HG02870 (cell line): ENCODE data around the gene NUP42.

ENCODE experiments used
- ATAC-seq: cut with Tn5 transposase; IDR thresholded peaks from one replicate; pipeline ENCODE4 v1.9.1; 2021; ENCODE audit warnings: mild to moderate bottlenecking, moderate library complexity; ENCODE audit not compliant: unreplicated experiment

NUP42 gene

DNA sequence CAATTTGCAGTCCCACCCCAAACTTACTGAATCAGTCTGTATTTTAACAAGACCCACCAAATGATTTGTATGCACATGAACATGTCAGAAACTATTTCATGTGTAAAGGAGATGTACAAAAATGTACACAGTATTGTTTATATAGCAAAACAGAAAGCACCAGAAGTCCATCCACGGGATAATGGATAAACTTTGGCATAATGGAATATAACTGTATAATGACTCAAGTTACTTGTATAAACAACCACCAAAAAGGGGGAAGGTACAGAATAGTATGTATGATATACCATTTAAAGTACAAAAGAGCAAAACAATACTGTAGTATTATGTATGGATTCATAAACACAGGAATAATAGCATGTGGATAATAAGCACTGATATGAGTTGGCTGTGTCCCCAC is 22.4 kb downstream of the NUP42 start:
- ATAC-seq: no peak

DNA sequence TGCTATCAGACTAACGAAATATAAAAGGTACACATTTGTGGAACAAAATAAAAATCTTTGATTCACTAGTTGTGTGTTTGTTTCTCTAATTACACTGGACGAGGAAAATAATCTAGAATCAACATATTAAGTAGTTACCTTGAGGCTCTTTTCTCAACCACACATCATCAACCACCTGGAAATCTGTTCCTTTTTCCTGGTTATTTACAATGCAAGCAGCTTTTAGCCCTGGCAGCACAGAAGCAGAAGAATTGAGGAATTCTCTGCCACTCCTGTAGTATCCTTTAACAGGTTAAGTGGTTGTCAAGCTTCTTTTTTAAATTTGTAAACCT is 23.7 kb downstream of the NUP42 start:
- ATAC-seq: no peak

DNA sequence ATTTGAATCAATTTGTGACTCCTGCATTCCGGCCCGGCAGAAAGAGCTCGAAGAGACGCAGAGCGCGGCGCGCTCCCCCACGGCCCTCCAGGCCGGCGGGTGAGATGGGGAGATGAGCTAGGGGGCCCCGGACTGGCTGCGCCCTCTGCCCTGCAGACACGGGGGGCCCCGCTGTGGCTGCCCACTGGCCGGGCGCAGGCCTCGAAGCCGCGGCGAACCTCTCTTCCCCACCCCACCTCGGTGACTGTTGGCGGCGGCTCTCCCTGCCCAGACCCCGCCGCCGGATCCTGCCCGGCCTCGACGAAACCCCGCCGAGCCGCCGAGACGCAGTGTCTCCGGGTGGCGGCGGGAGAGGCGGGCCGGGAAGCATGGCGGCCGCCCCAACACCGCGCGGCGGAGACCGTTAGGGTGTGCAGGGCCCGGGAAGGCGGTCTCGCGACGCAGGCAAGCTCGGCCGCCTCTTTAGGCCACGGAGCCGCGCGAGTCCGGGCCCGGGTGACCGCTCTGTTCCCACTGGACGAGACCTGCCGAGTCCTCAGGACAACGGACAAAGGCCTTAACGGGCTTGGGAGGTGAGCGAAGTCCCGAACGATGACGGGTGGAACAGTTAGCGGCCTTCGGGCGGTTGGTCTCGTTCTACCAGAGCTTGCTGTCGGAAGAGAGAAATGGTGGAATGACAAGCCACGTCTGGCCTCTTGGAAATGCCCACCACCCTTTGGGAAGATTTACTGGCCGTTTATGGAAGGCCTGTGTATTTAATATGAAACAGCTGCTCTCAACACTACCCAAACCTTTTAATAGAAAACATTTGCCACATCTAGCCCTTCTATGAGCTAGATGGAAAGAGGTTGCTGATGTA is 24.3 kb downstream of the NUP42 start:
- peak; percentile 67 for ATAC-seq

DNA sequence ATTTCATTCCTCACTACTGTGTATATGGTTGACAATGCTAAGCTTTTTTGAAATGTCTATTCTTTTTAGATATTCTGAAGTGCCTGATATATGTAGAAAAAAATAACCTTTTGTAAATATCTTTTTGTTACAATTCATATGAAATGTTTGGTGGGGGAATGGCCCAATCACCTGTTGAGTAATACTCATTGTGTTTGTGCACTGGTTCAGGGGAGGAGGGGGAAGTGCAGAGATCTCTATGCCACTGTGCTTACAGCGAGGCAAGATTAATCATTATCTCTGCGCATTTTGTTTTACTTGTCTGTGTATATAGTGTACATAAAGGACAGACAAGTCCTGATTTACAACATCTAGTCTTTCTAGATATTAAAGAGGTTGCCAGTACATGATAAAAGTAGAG is 25.2 kb downstream of the NUP42 start:
- no peak for ATAC-seq

DNA sequence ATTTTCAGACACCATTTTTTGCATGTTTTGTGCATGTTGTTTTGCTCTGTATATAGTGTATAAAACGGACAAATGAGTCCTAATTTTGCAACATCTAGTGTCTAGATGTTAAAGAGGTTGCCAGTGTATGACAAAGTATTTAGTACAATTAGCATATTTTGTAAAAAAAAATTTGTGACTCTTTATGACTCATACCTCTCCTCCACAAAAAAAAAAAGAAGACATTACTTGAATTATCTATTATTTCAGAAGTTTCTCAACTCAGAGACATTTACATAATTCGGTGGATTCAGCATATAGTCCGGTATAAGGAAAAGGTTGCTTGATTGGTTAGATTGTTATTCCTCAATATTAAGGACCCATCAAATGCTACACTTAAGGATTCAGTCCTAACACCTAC is 26.0 kb downstream of the NUP42 start:
- ATAC-seq: no peak

DNA sequence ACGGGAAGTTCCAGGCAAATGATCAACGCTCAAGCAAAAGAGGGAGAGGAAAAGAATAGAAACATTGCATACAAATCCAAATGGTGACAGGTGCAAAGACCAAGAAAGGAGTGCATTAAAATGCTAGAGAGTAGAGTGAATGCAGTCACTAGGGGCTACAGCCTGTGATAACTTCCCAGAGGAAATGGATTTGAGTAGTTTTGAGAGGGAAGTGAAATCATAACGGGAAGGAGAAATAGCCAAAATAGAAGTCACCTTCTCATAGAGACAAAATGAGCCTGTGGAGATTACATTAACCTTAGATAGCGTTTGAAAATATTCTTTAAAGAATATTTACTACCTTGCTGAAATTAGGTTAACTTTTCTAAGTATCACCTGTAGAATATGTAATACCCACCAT is 26.5 kb downstream of the NUP42 start:
- no peak for ATAC-seq

DNA sequence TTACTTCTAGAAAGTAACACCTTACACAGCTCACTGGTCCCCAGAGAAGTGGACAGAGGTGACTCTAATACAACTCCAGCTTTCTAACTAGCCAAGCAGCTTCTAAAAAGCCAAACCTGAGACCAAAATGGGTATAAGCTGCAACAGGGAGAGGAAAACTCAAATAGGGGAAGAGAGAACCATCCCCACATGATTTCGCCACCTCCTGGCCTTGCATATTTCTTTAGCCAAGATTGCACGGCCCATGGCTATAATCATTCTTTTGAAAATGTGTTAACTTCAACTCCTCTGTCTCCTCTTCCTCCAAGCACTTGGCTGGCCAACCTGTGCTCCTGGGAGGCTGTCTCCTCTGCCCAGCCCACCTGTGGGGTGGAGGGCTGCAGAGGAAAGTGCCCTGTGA is 28.7 kb downstream of the NUP42 start:
- no peak for ATAC-seq

DNA sequence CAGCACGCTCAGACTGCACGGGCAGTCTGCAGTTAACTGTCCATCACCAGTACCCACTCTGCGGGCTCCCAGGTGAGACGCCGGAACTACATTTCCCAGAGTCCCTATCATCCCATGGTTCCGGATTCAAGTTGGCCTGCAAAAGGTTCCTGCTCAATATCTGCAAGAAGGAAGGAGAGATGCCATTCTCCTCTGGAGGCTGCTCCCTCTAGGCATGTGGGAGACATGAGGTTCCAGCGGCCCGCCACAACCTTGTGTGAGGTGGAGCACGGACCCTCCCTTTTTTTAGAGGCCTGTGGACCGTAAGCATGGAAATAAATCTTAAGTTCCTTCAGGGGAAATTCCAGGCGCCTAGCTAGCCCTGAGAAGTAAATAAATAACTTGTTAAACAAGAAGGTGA is 29.7 kb downstream of the NUP42 start:
- no peak for ATAC-seq

DNA sequence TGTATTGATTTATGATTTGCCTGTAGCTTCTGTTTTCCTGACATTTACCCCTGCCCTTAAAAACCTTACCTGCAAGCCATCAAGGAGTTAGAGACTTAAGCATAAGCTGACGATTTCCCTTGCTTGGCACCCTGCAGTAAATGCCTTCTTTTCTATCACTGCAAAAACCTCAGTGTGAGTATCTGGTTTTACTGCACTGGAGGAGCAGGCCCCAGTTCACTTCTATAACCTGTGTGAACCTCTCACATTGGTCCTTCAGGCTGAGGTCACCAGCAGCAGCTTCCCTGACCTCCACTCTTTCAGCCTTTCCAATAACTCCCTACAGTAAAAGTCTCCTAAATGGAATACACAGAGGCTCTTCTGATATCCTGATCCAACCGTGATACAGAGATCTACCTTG is 30.5 kb downstream of the NUP42 start:
- ATAC-seq: no peak

DNA sequence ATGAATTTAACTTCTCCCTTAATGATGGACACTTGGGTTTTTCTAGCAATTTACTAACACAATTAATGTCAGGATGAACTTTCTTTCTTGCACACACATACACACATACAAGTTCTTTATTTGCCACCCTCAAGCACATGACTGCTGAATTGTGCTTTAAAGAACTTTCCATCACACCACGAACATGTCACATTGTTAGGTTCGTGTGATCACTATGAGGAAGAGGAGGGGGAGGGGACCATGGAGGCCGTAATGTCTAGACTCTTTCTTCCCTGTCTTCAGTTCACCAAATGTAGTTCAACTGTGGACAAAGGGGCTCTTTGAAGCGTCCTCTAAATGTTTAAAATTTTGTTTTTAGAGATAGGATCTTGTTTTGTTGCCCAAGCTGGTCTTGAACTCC is 31.0 kb downstream of the NUP42 start:
- ATAC-seq: no peak

DNA sequence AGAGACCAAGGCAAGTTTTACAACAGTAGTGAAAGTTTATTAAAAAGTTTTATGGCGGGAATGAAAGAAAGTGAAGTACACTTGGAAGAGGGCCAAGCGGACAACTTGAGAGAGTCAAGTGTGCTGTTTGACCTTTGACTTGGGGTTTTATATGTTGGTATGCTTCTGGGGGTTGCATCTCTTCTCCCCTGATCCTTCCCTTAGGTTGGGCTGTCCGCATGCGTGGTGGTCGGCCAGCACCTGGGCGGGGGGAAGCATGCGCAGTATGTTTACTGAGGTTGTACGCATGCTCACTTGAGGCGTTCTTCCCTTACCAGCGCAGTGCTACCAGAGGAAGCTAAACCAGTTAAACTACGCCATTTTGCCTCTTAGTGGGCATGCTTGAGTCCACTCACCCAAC is 31.9 kb downstream of the NUP42 start:
- ATAC-seq: no peak

DNA sequence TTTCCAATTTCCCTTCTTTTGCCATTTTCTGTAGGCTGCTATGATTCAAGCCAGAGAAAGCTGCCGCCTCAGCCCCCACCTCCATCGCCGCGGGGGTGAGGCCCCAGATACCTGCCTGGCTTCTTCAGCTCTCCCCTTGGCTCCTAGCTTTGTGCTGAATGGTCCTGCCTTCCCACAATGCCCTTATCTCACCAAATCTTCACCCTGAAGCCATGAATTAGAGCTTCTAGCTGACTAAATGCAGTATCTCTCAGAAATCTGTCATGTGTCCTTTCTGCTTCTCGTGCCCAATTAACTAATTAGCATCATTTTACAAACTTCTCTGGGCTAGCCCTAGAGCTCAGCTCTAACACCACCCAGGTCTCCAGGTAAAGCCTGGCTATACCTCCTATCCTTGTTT is 32.6 kb downstream of the NUP42 start:
- no peak for ATAC-seq

DNA sequence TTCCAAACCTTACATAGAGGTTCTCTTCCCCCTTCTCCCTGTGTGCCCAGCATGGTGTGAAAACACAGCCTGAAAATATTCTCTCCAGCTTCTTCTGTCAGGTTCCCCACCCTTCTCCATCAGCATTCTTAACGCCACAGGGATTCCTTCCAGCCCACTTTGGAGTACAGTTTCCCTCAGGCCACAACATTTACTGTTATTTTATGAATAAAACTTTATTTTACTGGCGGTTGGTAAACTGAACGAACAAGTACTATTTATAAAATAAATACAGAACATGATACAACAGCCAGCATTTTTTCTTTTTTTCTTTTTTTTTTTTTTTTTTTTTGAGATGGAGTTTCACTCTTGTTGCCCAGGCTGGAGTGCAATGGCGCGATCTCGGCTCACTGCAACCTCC is 33.1 kb downstream of the NUP42 start:
- ATAC-seq: no peak

DNA sequence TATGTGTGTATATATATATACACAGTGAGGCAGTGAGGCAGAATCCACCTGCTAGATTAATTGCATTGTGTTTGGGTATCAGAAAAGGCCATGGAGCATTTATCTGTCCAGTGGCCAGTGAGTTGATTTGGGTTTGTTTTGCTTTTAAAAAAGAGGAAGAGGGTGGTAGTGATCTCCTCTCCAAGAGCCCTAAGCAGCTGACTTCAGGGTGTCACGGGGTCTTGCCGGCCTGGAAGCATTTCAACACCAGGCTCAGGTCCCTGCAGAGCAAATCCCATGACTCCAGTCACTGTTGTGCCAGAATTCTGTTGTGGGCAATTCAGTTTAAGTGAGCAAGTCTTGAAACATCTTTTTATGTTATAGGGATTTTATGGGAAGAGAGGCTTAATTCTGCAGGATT is 34.2 kb downstream of the NUP42 start:
- no peak for ATAC-seq

DNA sequence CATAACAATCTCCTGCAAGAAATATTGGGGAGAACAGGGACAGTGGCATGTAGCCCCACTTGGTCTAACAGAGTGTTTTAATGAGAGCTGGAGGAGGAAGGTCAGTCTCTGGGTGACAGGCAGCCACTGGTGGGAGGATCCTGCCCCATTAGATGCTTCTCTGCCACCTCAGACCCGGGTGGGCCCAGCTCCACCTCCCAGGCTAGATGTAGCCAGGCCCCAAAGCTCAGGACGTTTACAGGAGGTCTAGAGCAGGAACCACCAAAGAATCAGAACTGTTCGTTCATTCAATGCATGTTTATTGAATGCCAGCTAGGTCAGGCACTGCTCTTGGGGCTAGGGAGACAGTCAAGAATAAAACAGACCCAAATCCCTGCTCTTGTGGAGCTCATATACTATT is 36.3 kb downstream of the NUP42 start:
- no peak for ATAC-seq

DNA sequence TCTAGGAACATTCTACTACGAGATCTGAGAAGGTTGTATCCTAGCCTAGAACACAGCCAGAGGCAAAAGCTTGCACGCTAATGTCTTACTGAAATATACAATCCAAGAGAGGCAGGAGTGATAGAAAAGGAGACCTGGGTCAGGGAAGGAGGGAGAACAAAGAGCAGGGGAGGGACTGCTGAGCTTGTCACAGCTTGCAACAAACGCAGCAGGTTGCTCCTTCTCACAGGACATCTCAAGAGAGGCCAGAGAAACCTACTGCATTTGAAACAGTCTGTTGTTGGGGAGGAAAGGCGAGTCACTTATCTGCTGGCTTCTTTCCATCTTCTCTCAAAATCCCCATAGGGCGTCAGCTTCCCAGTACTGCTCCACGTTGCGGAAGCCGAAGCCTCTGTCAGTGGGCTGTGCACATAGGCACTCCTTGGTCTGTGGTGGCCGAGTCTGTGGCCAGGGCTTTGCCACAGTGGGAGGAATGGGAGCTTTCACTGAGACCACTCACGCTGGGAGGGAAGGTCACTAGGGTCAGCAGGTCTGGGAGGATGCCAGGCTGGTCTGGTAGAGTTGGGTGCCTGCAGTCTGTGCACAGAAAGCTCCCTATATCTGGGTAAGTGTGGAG is 39.0 kb downstream of the NUP42 start:
- no peak for ATAC-seq

DNA sequence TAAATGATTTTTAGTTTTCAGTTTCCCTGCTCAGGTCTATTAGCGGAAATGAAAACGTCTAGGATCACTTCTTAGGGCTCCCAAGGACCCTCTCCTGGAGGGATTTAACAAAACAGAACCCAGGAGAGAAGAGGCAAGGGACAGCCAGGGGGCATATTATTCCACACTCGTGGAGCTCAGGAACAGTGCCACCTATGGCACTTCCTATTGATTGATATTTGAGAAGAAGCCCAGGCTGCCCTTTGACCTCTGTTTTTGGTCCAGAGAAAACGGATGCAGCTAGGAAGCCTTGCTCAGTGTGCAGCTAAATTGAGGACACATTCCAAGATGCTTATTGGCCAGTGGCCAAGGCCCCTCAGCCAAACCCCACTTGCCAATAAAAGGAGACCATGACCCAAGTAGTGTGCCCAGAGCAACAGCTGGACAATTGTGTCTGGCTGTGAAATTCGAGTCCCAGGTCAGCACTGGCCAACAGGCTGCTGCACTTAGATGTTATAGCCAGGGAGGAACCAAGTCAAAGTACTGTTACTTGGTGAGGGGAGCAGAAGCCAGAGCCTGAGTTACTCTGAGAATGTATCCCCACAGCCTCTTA is 40.7 kb downstream of the NUP42 start:
- no peak for ATAC-seq

DNA sequence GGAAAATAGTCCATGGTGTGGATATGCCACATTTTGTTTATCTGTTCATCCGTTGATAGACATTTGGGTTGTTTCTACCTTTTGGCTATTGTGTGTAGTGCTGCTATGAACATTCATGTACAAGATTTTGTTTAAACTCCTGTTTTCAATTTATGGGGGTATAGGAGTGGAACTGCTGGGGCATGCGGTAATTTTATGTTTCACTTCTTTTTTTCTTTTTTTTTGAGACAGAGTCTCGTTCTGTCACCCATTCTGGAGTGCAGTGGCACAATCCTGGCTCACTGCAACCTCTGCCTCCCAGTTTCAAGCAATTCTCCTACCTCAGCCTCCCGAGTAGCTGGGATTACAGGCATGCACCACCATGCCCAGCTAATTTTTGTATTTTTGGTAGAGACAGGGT is 42.5 kb downstream of the NUP42 start:
- peak; percentile 59 for ATAC-seq

DNA sequence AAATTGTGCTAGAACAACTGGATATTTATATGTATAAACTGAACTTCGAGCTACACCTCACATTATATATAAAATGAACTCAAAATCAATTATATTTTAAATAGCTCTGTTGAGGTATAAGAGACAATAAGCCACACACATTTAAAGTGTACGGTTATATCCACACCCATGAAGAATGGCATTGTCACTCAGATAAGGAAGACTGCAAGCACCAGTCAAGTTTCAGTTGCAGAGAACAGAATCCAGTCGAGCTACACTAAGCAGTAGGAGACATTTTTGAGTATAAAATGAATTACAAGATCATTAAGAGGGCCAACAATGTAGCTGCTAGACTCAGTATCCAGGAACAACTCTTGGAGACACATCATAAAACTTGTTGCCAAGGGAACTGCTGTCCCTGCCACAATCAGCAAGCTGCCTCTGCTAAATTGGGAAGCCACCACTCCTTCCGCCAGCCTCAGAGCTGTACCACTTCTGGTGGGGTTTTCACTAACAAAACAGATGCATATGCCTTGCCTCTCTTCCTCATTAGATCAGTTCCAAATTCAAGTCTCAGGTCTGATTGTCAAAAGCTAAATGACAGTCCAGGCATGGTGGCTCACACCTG is 45.1 kb downstream of the NUP42 start:
- ATAC-seq: no peak

DNA sequence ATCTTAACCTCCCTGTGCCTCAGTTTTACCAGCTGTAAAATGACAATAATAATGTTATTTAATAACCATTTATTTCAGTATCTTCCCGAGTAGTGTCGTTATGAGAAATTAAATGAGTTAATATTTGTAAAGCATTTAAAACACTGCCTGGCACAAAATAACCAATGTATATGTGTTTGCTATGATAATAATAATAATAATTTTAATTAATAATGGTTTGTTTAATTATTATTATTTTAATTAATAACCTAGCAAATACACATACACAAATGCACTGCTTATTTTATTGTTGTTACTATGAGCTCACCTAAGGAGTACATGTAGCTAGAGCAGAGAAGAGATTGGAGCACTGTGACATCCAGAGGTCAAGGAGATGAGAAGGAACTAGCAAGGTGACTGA is 46.6 kb downstream of the NUP42 start:
- no peak for ATAC-seq

DNA sequence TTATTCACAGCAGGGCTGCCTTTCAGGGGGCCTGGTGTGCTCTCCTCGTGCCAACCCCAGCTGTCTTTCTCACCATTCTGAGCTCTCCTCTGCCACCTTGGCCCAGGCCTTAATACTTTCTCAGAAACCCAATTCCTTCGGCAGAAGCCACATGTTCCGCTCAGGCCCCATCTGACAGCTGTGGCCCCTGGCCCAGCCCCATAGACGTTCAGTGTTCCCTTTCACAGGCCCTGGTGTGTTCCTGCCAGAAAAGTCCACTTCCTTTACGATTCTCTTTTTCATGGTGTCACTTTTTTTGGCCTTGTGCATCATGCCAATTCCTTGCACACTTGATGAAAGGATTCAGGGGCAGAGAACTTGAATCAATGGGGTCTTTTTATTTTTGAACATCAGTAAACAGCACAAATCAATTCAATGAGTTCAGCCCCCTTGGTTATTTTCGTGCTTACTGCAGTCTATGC is 48.8 kb downstream of the NUP42 start:
- no peak for ATAC-seq

DNA sequence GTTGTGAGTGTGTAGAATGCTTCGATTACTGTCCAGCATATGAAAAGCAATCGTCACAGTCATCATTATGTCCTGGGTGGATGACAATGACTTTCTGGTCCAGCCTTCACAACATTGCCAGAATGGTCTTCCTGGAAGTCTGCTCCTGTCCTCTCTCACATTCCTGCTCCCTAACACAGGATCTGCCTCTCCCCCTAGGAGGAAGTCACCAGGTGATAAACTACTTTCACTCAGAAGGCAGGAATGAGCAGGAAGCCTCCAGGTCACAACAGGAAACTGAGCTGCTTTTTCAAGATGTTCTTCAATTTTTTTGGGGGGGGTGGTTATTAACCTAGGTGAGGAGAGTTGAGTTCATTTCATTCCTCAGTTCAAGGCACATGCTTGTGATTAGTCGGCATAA is 51.1 kb downstream of the NUP42 start:
- no peak for ATAC-seq
